OCI-LY1 (cell line): Measurements from ENCODE around the gene HIGD2A.

ENCODE experiments used
- EZH2 ChIP-seq: fragments of 200-600 bp; sonication (generic), shearing (Covaris generic); IDR thresholded peaks from 2 replicates; pipeline ENCODE4 v1.8.0; 2017; ENCODE audit warnings: borderline replicate concordance, mixed run types, mild to moderate bottlenecking, antibody characterized with exemption, low read length, moderate library complexity, mixed read lengths
- TF ChIP-seq, protein P1 (sequence below): fragments of 200-600 bp; sonication (generic), shearing (Covaris generic); IDR thresholded peaks from 2 replicates; pipeline ENCODE4 v1.5.1; 2017; ENCODE audit warnings: mild to moderate bottlenecking, antibody characterized with exemption, low read length, moderate library complexity, mixed read lengths

DNA sequence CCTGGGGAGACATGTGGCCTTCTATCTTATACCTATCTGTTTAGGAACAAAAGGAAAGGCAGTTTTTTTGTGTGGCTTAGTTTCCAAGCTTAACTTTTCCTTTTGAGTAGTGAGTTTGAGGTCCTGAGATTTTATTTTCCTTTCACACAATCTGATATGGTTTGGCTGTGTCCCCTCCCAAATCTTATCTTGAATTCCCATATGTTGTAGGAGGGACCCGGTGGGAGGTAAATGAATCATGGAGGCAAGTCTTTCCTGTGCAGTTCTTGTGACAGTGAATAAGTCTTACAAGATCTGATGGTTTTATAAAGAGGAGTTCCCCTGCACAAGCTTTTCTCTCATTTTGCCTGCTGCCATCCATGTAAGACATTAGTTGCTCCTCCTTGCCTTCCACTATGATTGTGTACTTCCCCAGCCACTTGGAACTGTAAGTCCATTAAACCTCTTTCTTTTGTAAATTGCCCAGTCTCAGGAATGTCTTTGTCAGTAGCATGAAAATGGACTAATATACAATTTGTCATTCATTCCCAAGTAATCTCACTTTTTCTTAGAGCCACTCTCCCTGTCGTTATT is 32.5 kb downstream of the HIGD2A start:
- TF ChIP-seq, protein P1, sequence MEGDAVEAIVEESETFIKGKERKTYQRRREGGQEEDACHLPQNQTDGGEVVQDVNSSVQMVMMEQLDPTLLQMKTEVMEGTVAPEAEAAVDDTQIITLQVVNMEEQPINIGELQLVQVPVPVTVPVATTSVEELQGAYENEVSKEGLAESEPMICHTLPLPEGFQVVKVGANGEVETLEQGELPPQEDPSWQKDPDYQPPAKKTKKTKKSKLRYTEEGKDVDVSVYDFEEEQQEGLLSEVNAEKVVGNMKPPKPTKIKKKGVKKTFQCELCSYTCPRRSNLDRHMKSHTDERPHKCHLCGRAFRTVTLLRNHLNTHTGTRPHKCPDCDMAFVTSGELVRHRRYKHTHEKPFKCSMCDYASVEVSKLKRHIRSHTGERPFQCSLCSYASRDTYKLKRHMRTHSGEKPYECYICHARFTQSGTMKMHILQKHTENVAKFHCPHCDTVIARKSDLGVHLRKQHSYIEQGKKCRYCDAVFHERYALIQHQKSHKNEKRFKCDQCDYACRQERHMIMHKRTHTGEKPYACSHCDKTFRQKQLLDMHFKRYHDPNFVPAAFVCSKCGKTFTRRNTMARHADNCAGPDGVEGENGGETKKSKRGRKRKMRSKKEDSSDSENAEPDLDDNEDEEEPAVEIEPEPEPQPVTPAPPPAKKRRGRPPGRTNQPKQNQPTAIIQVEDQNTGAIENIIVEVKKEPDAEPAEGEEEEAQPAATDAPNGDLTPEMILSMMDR, result no peak
- TF ChIP-seq EZH2, result no peak
